GM18499 (cell line): Measurements from ENCODE around the gene OR52E2.

ENCODE experiments used
- ATAC-seq: cut with Tn5 transposase; IDR thresholded peaks from one replicate; pipeline ENCODE4 v1.9.1; 2021; ENCODE audit warnings: moderate number of reproducible peaks; ENCODE audit not compliant: insufficient read depth, unreplicated experiment

OR52E2 gene

DNA sequence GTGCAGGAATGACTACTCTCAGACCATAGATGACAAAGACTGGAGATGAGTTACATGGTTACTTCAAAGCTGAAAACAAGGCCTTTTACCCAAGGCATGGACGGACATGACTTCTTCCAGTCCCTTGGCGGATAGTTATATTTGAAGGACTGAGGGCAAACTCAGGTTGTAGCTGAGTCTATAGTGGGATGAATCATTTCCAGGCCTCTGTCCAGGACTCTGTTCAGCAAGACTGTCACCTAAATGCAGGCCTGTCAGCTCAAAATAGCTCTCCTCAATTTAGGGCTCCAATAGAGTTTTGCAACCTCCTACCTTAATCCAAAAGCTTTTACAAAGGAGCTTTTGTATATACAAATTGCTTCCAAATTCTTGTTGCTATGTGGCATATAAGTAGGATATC, 37.4 kb downstream of the OR52E2 start:
- no peak for ATAC-seq

DNA sequence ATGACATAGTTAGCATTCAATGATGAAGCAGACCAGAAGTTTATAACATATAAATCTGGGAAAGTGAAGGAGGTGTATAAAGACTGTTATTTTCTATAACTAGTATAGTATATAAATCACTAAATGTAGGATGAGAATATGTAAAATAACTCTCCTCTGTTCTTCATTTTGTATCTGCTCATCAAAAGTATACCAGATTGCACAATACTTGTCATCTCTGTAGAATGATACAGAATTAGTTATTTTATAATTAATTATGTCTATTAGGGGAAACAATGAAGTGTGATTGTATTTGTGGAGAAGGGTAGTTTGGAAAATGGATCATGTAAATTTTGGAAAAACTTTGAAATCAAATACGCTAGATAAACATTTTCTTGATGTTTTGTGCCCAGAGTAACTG, 46.4 kb downstream of the OR52E2 start:
- ATAC-seq = no peak

GRCh38 chr11:5011254-5011653, 48.2 kb downstream of the OR52E2 start:
- no peak for ATAC-seq
